Neuronal stem cell (in vitro differentiated cells): Measurements from ENCODE around the gene LSMEM2.

Experiments used
- DNase-seq: peaks from one replicate; pipeline ENCODE4 v3.0.0-alpha.2; 2013; ENCODE audit warnings: low spot score
- H2AFZ ChIP-seq: one replicate; pipeline ENCODE4 v1.6.1; 2013; ENCODE audit warnings: mild to moderate bottlenecking, low read length, inconsistent platforms
- H2AK5ac ChIP-seq: 2 replicates; pipeline ENCODE4 v1.6.1; 2013; ENCODE audit warnings: low read depth, mild to moderate bottlenecking, inconsistent platforms, low read length, moderate library complexity, mixed read lengths
- H2BK120ac ChIP-seq: 2 replicates; pipeline ENCODE4 v1.6.1; 2013; ENCODE audit warnings: low read depth, mild to moderate bottlenecking, inconsistent platforms, low read length, moderate library complexity, mixed read lengths
- H2BK12ac ChIP-seq: one replicate; pipeline ENCODE4 v1.6.1; 2013; ENCODE audit warnings: low read length, inconsistent platforms
- H2BK15ac ChIP-seq: 2 replicates; pipeline ENCODE4 v1.6.1; 2013; ENCODE audit warnings: mild to moderate bottlenecking, low read length, inconsistent platforms, mixed read lengths
- H2BK5ac ChIP-seq: one replicate; pipeline ENCODE4 v1.6.1; 2013; ENCODE audit warnings: inconsistent platforms, mild to moderate bottlenecking, low read length, moderate library complexity
- H3K14ac ChIP-seq: one replicate; pipeline ENCODE4 v1.6.1; 2013; ENCODE audit warnings: low read length, inconsistent platforms
- H3K18ac ChIP-seq: 2 replicates; pipeline ENCODE4 v1.6.1; 2013; ENCODE audit warnings: low read length, inconsistent platforms
- H3K23ac ChIP-seq: 2 replicates; pipeline ENCODE4 v1.6.1; 2013; ENCODE audit warnings: low read depth, mild to moderate bottlenecking, mixed read lengths, low read length, inconsistent platforms; ENCODE audit not compliant: poor library complexity
- H3K27ac ChIP-seq: replicated peaks from 3 replicates; pipeline ENCODE4 v1.5.1; 2013; ENCODE audit warnings: low read length, inconsistent platforms
- H3K27me3 ChIP-seq, 3 experiments: 2 replicates each; pipeline ENCODE4 v1.6.1; 2013; ENCODE audit warnings: low read length in 3 of 3, mild to moderate bottlenecking in 2 of 3, inconsistent platforms in 1 of 3, low read depth in 1 of 3, mixed read lengths in 1 of 3, moderate library complexity in 1 of 3; ENCODE audit not compliant: control insufficient read depth in 3 of 3, insufficient read depth in 3 of 3
- H3K36me3 ChIP-seq, 2 donors: replicated peaks in 1 of 2; 2 replicates each; pipeline ENCODE4 v1.6.1; 2013; ENCODE audit warnings: low read length in 2 of 2; ENCODE audit not compliant: control insufficient read depth in 2 of 2, insufficient read depth in 2 of 2
- H3K4ac ChIP-seq: 2 replicates; pipeline ENCODE4 v1.6.1; 2013; ENCODE audit warnings: inconsistent platforms, mild to moderate bottlenecking, low read length, moderate library complexity
- H3K4me1 ChIP-seq, 2 donors: 1 replicate in 1 of 2; 2 replicates in 1 of 2; pipeline ENCODE4 v1.6.1; 2013; ENCODE audit warnings: low read length in 2 of 2, low read depth in 1 of 2; ENCODE audit not compliant: control insufficient read depth in 2 of 2, insufficient read depth in 1 of 2
- H3K4me2 ChIP-seq: one replicate; pipeline ENCODE4 v1.6.1; 2013; ENCODE audit warnings: mild to moderate bottlenecking, low read length, inconsistent platforms; ENCODE audit not compliant: insufficient read depth, poor library complexity, severe bottlenecking
- H3K4me3 ChIP-seq, 2 donors: 2 replicates each; pipeline ENCODE4 v1.5.1; 2013; ENCODE audit warnings: low read length in 2 of 2, mild to moderate bottlenecking in 2 of 2, inconsistent platforms in 1 of 2, moderate library complexity in 1 of 2
- H3K79me1 ChIP-seq: one replicate; pipeline ENCODE4 v1.6.1; 2013; ENCODE audit warnings: low read depth, mild to moderate bottlenecking, inconsistent platforms, low read length, moderate library complexity
- H3K9ac ChIP-seq: one replicate; pipeline ENCODE4 v1.6.1; 2013; ENCODE audit warnings: mild to moderate bottlenecking, low read depth, low read length, inconsistent platforms; ENCODE audit not compliant: poor library complexity
- H3K9me3 ChIP-seq, 2 donors: replicated peaks in 1 of 2; 2 replicates each; pipeline versions ENCODE3 to v1.6.1; 2013; ENCODE audit warnings: low read length in 2 of 2, mild to moderate bottlenecking in 2 of 2, inconsistent platforms in 1 of 2, low read depth in 1 of 2, mixed read lengths in 1 of 2, moderate library complexity in 1 of 2; ENCODE audit not compliant: control insufficient read depth in 2 of 2, insufficient read depth in 1 of 2
- H4K8ac ChIP-seq: one replicate; pipeline ENCODE4 v1.6.1; 2013; ENCODE audit warnings: low read depth, mild to moderate bottlenecking, inconsistent platforms, low read length, moderate library complexity
- H4K91ac ChIP-seq: one replicate; pipeline ENCODE4 v1.6.1; 2013; ENCODE audit warnings: low read length, low read depth, mild to moderate bottlenecking, inconsistent platforms; ENCODE audit not compliant: poor library complexity
- WGBS, 2 donors: extraction: QIAGEN DNeasy Blood & Tissue Kit; methylation state at CpG; one replicate each; pipeline ENCODE4 v1.1.7; 2013; ENCODE audit warnings: missing lambda C conversion rate in 2 of 2, mixed read lengths in 1 of 2; ENCODE audit not compliant: insufficient read length in 2 of 2, insufficient replicate concordance in 1 of 2; ENCODE audit errors: extremely low coverage in 2 of 2; 5-methylcytosine and 5-hydroxymethylcytosine counted together

The LSMEM2 gene

DNA sequence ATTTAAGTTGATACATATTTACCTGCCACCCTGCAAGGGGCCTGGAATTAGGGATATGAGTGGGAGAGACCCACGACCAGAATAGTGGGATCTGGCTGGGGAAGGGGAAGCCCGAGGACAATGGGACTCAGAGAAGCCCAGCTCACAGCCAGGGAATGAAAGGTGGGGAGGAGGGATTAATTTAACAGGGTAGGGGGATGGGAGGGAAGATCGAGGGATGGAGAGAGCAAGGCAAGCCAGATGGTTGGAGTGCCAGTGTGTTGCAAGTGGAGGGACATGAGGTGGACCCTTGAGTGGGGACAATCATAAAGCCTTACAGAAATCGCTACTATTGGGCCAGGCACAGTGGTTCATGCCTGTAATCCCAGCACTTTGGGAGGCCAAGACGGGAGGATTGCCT, 47.3 kb upstream of the LSMEM2 start:
- Histone ChIP-seq H2BK120ac (no peak overlapping the region), H2AK5ac (no peak overlapping the region), H4K91ac (no peak overlapping the region), H3K79me1 (peaks cover 4% of the 10 kb centered on the region), H3K27ac (peak overlapping the region; percentile 19), H2BK15ac (no peak overlapping the region), H2BK5ac (no peak overlapping the region), H3K4me3 (no peak overlapping the region), H3K18ac (no peak overlapping the region), H3K36me3 (no peaks in the 10 kb centered on the region), H2BK12ac (no peak overlapping the region), H3K4me2 (no peak overlapping the region), H3K23ac (no peak overlapping the region), H4K8ac (no peak overlapping the region), H3K4ac (no peak overlapping the region), H3K27me3 (peaks cover 0 to 5% (median 0%) of the 10 kb centered on the region in 3 experiments), H3K9me3 (no peaks in the 10 kb centered on the region), H3K9ac (no peak overlapping the region), H3K4me1 (peaks cover 31 to 45% of the 10 kb centered on the region in 2 donors), H3K14ac (no peak overlapping the region), H2AFZ (no peak overlapping the region)
- no peak for DNase-seq
- no CpG with 5 or more reads among the region's 5 CpGs for WGBS, 2 donors

DNA sequence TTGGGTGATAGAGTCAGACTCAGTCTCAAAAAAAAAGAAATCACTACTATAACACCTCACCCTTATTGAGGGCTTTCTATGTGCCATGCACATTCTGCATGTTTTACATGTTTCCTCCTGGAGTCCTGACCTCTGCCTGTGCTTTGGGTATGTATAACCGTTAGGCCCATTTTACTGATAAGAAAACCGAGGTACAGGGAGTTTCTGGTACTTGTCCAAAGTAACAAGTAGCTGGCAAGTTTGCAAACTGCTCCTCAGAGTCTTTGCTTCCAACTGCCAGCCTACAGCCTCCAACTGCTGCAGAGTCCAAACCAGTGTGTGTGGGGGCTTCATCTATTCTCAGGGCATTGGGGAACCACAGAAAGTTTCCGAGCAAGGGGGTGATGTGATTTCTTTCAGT, 46.6 kb upstream of the LSMEM2 start:
- H2BK12ac ChIP-seq, result no peak overlapping the region
- H3K18ac ChIP-seq, result no peak overlapping the region
- H4K8ac ChIP-seq, result no peak overlapping the region
- H3K36me3 ChIP-seq, result no peaks in the 10 kb centered on the region
- H3K27ac ChIP-seq, result no peak overlapping the region
- no peak overlapping the region for H2AK5ac ChIP-seq
- no peak overlapping the region for H2BK5ac ChIP-seq
- no peak overlapping the region for H4K91ac ChIP-seq
- no peaks in the 10 kb centered on the region for H3K9me3 ChIP-seq
- H3K14ac ChIP-seq, result no peak overlapping the region
- no peak overlapping the region for H2BK15ac ChIP-seq
- no peak overlapping the region for H3K4ac ChIP-seq
- WGBS, 2 donors, result no CpG with 5 or more reads among the region's 3 CpGs
- no peak overlapping the region for H2AFZ ChIP-seq
- H3K4me3 ChIP-seq, result no peak overlapping the region
- H2BK120ac ChIP-seq, result no peak overlapping the region
- DNase-seq, result no peak
- no peak overlapping the region for H3K23ac ChIP-seq
- H3K27me3 ChIP-seq, result no peaks in the 10 kb centered on the region
- H3K4me2 ChIP-seq, result no peak overlapping the region
- H3K4me1 ChIP-seq, result peaks cover 26 to 43% of the 10 kb centered on the region in 2 donors
- H3K79me1 ChIP-seq, result peaks cover 2% of the 10 kb centered on the region
- H3K9ac ChIP-seq, result no peak overlapping the region

DNA sequence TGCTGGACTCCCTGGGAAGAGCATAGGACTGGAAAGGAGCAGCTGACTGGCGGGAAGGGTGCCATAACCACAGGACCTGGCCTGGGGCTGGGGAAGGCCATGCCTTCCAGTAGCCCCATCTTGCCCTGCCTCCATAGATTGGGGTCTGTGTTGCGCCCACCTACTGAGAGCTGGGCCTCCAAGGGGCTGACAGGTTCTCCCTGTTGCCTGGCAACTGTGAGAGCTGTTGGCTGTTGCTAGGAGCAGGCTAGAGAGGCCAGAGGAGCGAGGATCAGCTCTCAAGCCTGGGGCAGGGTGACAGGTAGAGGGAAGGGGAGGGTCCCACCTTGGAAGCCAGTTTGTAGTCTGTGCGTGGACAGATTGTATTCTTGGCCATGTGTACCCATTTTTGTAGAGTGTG, 45.7 kb upstream of the LSMEM2 start:
- no peaks in the 10 kb centered on the region for H3K9me3 ChIP-seq
- H4K8ac ChIP-seq, result no peak overlapping the region
- no peak overlapping the region for H4K91ac ChIP-seq
- H2BK15ac ChIP-seq, result peak overlapping the region; percentile 8
- no peak overlapping the region for H3K14ac ChIP-seq
- peak overlapping the region; percentile 76 for H2BK12ac ChIP-seq
- H3K27me3 ChIP-seq, result no peaks in the 10 kb centered on the region
- peaks cover under 1% of the 10 kb centered on the region in 2 donors for H3K36me3 ChIP-seq
- H2AK5ac ChIP-seq, result peak overlapping the region; percentile 89
- DNase-seq, result no peak
- peak overlapping the region; percentile 60 for H2BK5ac ChIP-seq
- H3K27ac ChIP-seq, result peak overlapping the region; percentile 55
- H3K4me1 ChIP-seq, result peaks cover 21 to 43% of the 10 kb centered on the region in 2 donors
- H3K9ac ChIP-seq, result no peak overlapping the region
- no peak overlapping the region for H3K4ac ChIP-seq
- no peak overlapping the region for H2AFZ ChIP-seq
- H3K4me2 ChIP-seq, result no peak overlapping the region
- no peak overlapping the region for H3K23ac ChIP-seq
- no peak overlapping the region for H3K4me3 ChIP-seq
- peak overlapping the region; percentile 62 for H2BK120ac ChIP-seq
- H3K18ac ChIP-seq, result peak overlapping the region; percentile 92
- H3K79me1 ChIP-seq, result peaks cover 2% of the 10 kb centered on the region
- no CpG with 5 or more reads among the region's 4 CpGs for WGBS, 2 donors

DNA sequence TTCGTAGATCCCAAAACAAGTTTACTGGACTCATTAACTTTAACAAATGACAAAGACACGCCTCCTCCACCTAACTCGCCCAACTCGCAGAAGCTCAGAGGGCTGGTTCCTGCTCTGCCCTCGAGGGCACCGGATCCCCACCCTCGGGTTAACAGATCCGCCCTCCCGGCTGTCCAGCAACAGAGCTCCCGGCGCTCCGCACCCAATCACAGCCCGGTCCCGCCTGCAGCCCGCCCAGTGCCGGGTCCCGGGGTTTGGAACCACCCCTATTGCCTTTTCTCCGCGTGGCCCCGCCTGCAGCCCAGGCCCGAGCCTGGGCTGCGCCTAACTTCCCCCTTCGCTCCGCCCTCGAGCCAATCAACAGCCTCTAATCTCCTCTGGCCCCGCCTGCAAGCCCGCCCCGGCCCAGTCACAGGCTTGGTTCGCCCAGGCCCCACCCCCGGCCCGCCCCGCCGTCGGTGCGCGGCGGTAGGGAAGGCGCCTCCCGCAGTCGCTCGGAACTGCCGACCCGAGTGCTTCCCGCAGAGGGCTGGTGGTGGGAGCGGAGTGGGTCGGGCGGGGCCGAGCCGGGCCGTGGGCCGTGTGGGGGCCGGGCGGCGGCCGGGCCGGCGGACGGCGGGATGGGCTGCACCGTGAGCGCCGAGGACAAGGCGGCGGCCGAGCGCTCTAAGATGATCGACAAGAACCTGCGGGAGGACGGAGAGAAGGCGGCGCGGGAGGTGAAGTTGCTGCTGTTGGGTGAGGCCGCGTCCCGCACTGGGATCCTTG, 43.0 kb upstream of the LSMEM2 start, which contains the start of gene GNAI2:
GNAI2 (plus strand) TSS at position 489 of the 768 bp plus-strand sequence; CDS start at position 621, 132 bp downstream.
- Histone ChIP-seq H3K4me2 (peak within 1 kb of the TSS; percentile 89), H2BK120ac (peak within 1 kb of the TSS; percentile 83), H3K9ac (peak within 1 kb of the TSS; percentile 97), H4K91ac (peak within 1 kb of the TSS; percentile 93), H2BK12ac (peak within 1 kb of the TSS; percentile 95), H3K4ac (peak within 1 kb of the TSS; percentile 46), H3K23ac (peak within 1 kb of the TSS; percentile 94), H2AK5ac (peak within 1 kb of the TSS; percentile 97), H3K9me3 (no peaks in the 10 kb centered on the region), H2AFZ (peak within 1 kb of the TSS; percentile 70), H3K4me3 (peak within 1 kb of the TSS; percentile 90 to 94), H2BK15ac (peak within 1 kb of the TSS; percentile 62), H4K8ac (no peak within 1 kb of the TSS), H2BK5ac (peak within 1 kb of the TSS; percentile 68), H3K27me3 (no peaks in the 10 kb centered on the region), H3K79me1 (peaks cover 3% of the 10 kb centered on the region), H3K18ac (peak within 1 kb of the TSS; percentile 96), H3K27ac (peak within 1 kb of the TSS; percentile 80), H3K4me1 (peaks cover 38 to 50% of the 10 kb centered on the region in 2 donors), H3K36me3 (peaks cover 3 to 23% of the 10 kb centered on the region in 2 donors), H3K14ac (no peak within 1 kb of the TSS)
- no CpG with 5 or more reads among the region's 75 CpGs for WGBS, 2 donors
- peak; percentile 98 for DNase-seq
